SK-N-MC (cell line): ENCODE data around the gene ZNF512B.

ENCODE experiments used
- EZH2 ChIP-seq: fragments of 200-600 bp; sonication (generic); IDR thresholded peaks from one replicate; pipeline ENCODE4 v1.6.1; 2017; ENCODE audit warnings: antibody characterized with exemption
- FOXP2 ChIP-seq: optimal IDR thresholded peaks from 2 replicates; pipeline ENCODE3; 2011; ENCODE audit warnings: mild to moderate bottlenecking, moderate library complexity; ENCODE audit not compliant: insufficient read depth; ENCODE audit errors: extremely low read length, control extremely low read depth
- POLR2AphosphoS5 ChIP-seq: IDR thresholded peaks from 2 replicates; pipeline ENCODE4 v1.6.1; 2012; ENCODE audit warnings: mild to moderate bottlenecking, low read depth, low read length, borderline replicate concordance

GRCh38 chr20:63911176-63911575, 58.6 kb downstream of the ZNF512B start:
- TF ChIP-seq POLR2AphosphoS5 (no peak), EZH2 (no peak), FOXP2 (no peak)
